ENCODE results near the gene COL6A1.

COL6A1 gene

DNA sequence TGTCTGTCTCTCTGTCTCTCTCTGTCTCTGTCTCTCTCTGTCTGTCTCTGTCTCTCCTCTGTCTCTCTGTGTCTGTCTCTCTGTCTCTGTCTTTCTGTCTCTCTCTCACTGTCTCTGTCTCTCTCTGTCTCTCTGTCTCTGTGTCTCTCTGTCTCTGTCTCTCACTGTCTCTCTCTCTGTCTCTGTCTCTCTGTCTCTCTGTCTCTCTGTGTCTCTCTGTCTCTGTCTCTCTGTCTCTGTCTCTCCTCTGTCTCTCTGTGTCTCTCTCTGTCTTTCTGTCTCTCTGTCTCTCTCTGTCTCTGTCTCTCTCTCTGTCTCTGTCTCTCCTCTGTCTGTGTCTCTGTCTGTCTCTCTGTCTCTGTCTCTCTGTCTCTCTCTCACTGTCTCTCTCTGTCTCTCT lies 873 bp upstream of the COL6A1 start:
- in situ Hi-C loops (cut with MboI; ENCODE audit: low sequenced_read_pairs), result no loop called here

DNA sequence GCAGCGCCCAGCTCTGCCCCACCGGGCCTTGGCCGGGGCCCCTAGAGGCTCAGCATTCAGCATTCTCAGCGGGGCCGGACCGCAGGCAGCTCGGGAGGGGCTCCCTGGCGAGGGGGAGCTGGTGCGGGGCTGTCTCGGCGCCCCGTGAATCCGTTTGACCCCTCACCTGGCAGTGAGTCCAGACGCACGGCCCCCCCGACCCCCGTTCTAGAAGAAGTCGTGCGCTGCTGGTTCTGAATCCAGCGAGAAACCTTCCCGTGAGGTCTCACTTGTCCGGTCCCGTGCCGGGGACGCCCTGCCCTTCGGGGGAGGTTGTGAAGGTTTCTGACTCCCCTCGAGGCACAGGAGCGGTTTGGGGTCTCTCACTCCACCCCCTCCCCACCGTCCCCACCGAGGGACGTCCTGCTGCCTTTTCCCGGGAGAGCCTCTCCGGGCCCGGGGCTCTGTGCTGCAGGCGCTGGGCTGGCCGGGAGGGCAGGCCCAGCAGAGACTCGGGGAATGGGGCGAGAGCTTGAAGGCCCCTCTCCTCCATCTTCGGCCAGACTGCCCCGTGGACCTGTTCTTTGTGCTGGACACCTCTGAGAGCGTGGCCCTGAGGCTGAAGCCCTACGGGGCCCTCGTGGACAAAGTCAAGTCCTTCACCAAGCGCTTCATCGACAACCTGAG lies 655 bp downstream of the COL6A1 start:
- in situ Hi-C loops (cut with MboI; ENCODE audit: low sequenced_read_pairs), result no loop called here

DNA sequence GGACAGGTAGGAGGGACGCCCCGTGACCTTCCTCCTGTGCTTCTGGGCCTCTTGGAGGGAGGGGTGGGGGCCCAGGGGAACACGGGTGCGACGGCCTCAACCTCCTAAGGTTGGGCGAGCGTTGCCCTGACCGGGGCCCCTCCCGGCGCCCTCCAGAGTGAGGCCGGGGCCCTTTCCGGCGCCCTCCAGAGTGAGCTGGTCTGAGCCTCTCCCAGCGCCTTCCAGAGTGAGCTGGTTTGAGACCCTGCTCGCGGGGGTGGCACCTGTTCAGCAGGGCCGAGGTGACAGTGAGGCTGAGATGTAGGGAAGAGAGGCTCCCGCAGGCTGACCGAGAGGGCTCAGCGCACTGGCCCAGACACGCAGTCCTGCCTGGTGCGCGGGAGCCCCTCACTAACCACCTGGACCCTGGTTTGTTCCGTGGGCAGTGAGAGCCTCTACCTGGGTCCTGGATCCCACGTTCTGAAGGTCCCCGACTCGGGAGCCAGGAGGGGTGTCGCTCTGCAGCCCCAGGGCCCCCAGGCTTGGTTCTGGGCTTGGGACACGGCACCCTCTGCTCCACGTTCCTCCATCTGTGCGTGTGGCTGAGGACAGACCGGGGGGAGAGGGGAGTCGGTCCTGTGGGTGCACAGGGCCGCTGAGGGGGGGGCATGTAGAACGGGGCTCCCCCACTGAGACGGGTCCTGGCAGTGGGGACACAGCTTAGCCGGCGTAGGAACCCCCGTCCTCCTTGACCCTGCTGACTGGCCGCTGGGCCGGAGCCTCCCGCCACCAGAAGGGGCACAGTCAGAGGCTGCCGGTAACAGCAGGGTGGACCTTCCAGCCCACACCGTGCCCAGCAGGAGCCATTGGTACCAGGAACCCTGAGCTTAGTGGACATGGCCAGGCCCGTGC lies 1.4 kb downstream of the COL6A1 start:
- in situ Hi-C loops (cut with MboI; ENCODE audit: low sequenced_read_pairs), result no loop called here

DNA sequence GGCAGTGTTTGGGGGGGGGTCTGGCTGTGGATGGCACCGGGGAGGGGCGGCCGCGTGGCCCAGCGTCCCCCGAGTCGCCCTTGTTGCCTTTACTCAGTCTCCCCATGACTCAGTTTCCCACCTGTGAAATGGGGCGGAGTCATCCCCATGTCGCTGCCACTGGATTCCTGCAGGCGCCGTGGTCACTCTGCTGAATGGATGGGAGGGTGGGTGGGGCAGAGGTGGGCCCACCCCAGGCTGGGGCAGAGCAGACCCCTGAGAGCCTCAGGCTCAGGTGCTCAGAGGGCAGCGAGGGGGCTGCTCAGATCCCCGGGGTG lies 2.0 kb downstream of the COL6A1 start:
- in situ Hi-C loops (cut with MboI; ENCODE audit: low sequenced_read_pairs), result no loop called here

DNA sequence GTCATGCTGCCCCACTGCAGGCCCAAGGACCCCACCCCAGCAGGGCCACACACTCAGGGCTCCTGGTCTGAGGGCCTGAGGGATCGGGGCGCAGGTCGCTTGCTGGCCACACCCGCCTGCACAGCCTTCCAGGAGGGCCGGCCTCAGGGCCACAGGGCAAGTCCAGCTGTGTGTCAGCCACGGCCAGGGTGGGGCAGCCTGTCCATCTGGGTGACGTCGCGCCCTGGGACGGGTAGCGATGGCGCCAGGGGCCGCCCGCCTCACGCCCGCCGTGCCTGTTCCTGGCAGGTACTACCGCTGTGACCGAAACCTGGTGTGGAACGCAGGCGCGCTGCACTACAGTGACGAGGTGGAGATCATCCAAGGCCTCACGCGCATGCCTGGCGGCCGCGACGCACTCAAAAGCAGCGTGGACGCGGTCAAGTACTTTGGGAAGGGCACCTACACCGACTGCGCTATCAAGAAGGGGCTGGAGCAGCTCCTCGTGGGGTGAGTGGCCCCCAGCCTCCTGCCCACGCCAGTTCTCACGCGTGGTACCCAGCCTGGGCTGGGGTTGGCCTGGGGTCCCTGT lies 2.5 kb downstream of the COL6A1 start:
- in situ Hi-C loops (cut with MboI; ENCODE audit: low sequenced_read_pairs), result no loop called here

DNA sequence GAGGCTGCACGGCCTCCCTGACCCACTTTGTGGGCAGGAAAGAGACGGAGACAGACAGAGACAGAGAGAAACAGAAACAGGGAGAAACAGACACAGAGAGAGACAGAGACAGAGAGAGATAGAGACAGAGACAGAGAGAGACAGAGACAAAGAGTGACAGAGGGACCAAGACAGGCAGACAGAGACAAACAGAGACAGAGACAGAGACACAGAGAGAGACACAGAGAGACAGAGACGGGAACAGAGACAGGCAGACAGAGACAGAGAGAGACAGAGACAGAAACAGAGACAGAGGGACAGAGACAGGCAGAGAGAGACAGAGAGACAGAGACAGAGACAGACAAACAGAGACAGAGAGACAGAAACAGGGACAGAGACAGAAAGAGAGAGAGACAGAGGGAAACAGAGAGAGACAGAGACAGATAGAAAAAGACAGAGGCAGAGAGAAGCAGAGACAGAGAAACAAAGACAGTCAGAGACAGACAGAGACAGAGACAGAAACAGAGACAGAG lies 3.1 kb downstream of the COL6A1 start:
- in situ Hi-C loops (cut with MboI; ENCODE audit: low sequenced_read_pairs), result no loop called here

DNA sequence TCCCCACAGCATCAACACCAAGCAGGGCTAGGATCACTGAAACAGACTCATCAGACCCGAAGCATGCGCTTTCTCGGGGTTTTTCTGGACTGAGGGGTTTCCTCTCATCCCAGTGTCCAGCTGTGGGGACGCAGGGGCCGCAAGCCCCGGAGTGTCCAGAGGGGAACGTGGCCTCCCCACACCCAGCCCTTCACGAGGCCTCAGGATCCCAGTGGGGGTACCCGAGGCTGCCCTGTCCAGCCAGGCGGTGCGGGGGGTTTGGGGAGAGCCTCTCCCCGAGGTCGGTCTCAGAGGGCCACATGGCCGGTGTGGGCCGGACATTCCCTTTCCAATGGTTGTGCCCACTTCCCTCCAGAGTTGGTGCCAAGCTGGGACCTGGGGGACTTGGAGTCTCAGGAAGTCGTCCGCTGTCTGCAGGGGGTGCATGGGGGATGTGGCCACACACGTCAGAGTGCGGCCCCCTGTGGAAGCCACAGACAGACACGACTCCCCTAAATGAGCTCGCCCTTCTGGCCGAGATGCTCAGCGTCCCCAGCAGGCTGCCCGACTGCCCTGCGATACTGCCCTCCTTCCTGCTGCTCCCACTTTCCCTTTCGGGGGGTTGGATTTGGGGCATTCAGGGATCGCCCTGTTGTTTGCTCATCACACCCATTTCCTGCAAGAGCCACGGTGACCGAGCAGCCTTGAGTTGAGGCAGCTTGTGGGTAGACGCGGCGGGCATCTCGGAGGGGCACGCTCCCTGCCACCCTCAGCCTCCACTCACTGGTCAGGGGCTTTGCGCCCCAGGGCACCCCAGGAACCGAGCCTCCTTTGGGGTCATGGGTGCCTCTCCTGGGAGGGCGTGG lies 4.1 kb downstream of the COL6A1 start:
- in situ Hi-C loops (cut with MboI; ENCODE audit: low sequenced_read_pairs), result no loop called here

DNA sequence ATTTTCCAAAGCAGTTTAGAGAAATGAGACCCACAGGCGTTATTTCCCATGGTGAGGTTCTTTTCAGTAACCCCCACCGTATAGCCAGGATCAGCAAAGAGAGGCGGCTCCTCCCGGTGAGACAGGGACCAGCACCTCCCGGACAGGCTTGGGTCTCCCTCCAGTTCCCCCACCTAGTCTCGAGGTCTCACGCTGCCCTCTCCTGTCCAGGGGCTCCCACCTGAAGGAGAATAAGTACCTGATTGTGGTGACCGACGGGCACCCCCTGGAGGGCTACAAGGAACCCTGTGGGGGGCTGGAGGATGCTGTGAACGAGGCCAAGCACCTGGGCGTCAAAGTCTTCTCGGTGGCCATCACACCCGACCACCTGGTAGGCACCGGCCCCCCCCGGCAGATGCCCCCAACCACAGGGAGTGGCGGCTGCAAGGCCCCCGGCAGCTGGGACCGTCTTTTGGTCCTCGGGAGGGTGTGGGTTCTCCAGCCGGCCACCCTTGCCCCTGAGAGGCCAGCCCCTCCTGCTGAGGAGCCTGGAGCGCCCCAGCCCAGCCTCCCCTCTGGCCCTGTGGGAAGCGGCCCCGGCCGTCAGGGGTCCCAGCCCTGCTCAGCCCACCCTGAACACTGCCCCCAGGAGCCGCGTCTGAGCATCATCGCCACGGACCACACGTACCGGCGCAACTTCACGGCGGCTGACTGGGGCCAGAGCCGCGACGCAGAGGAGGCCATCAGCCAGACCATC lies 4.9 kb downstream of the COL6A1 start:
- in situ Hi-C loops (cut with MboI; ENCODE audit: low sequenced_read_pairs), result no loop called here

DNA sequence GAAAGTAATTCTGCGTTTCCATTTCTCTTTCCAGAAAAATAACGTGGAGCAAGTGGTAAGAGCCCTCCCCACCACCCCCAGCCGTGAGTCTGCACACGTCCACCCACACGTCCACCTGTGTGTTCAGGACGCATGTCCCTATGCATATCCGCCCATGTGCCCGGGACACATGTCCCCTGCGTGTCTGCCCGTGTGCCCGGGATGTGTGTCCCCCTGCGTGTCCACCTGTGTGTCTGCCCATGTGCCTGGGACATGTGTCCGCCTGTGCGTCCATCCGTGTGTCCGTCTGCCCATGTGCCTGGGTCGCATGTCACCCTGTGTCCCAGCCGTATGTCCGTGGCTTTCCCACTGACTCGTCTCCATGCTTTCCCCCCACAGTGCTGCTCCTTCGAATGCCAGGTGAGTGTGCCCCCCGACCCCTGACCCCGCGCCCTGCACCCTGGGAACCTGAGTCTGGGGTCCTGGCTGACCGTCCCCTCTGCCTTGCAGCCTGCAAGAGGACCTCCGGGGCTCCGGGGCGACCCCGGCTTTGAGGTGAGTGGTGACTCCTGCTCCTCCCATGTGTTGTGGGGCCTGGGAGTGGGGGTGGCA lies 5.6 kb downstream of the COL6A1 start:
- in situ Hi-C loops (cut with MboI; ENCODE audit: low sequenced_read_pairs), result no loop called here

DNA sequence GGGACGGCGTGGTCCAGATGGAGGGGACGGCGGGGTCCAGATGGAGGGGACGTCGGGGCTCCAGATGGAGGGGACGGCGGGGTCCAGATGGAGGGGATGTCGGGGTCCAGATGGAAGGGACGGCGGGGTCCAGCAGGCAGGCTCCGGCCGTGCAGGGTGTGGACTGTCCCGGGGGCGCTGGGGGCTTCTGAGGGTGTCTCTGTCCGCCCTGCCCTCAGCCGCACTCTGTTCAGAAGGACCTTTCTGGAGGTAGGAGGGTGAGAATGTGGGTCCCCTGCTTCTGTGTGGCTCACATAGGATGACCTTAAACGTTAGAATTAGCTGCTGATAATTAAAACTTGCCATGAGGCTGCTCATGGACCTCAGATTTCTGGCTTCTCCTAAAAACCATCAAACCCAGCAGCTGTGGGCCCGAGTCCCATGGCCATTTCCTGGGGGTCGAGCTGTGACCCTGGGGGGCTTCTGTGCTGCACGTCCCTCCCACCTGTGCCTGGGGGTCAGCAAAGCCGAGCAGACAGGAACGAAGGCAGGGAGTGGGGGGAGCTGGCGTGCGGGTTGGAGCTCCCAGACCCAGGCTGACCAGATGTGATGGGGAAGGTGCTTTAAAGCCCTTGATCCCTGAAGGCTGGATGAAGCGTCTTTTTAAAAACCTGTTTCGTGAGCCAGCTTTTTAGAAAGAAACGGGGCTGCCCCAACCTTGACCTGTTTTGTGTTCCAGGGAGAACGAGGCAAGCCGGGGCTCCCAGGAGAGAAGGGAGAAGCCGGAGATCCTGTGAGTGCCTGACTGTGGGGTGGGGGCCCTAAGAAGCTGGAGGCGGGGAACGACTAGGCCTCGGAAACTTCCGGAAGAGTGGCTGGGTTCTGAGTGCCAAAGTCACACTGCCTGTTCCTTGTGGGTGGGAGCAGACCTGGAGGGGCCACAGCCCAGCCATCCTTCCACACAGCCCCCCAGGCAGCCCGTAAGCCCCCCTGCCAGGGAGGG lies 7.1 kb downstream of the COL6A1 start:
- in situ Hi-C loops (cut with MboI; ENCODE audit: low sequenced_read_pairs), result no loop called here

DNA sequence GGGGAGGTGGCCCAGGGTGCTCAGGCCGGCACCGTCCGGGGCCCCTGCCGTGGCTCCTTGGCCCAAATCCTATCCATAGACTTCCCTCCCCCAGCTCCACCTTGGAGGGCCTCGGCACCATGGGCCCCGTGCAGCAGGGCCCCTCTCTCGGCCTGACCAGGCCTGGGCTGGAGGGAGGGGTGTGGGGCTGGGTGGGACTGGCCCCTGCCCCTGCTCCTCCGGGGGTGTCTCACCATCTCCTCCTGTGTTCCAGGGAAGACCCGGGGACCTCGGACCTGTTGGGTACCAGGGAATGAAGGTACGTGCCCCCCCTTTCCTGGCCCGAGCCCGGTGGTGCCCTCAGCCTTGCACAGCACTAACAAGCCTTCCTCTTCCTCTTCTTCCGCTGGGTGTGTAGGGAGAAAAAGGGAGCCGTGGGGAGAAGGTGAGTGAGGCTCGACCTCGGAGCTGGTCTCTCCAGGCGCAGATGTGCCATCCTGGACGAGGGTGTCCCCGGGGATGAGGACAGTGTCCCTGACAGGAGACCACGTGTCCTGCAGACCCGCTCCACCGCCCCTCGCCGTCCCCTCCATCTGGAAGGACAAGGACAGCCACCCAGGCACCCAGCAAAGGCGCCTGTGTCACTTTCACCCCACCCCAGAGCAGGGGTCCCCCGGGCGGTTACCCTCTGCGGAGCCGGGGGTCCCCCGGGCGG lies 7.9 kb downstream of the COL6A1 start:
- in situ Hi-C loops (cut with MboI; ENCODE audit: low sequenced_read_pairs), result no loop called here

DNA sequence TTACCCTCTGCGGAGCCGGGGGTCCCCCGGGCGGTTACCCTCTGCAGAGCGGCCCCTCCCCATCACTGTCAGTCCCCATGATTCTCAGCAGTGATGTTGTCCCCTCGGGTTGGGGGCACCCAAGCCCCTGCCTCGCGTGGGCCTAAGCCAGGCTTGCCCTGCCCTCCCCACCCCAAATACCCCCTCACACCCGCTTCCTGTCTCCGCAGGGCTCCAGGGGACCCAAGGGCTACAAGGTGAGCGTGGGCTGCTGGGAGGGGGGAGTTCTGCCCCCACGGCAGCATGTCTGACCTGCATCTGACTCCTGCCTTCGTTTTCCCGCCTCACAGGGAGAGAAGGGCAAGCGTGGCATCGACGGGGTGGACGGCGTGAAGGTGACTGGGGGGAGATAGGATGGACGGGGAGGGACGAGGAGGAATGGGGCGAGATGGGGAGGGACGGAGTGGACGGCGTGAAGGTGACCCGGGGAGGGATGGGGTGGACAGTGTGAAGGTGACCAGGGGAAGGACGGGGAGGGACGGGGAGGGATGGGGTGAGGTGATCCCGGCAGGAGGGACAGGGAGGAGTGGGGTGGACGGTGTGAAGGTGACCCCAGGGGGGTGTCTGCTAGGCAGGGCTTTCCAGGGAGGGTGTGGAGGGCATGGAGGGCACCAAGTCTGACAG lies 8.6 kb downstream of the COL6A1 start:
- in situ Hi-C loops (cut with MboI; ENCODE audit: low sequenced_read_pairs), result no loop called here

DNA sequence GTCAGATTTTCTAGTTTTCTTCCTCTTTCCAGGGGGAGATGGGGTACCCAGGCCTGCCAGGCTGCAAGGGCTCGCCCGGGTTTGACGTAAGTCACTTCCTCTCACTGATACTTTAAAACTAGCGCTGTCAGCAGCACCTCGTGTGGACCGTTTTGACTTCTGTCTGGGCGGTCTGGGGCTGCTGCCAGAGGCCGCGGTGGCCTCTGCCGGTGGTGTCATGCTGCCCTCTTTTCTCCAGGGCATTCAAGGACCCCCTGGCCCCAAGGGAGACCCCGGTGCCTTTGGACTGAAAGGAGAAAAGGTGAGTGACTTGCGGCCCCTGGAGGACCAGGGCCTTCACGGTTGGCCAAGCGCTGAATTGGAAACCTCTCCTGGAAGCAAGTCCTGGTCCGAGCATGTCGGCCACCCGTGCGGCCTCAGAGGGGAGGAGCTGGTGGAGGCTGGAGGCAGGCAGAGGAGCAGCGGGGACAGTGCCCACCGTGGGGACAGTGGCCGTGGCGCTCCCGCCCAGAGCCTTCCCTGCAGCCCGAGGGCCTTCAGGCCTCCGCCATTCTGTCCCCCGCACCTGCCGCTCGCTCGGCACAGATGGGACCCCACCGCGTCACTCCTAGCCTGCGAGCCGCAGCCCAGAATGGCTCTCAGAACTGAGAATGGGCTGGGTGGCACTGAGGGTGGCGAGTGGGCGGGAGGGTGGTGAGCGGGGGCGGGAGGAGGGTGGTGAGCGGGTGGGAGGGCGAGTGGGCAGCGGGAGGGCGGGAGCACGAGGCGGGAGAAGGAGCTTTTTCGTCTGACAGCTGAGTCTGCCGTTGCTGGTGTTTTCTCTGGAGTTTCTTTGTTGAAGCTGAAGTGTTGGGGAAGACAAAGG lies 9.4 kb downstream of the COL6A1 start:
- in situ Hi-C loops (cut with MboI; ENCODE audit: low sequenced_read_pairs), result no loop called here

DNA sequence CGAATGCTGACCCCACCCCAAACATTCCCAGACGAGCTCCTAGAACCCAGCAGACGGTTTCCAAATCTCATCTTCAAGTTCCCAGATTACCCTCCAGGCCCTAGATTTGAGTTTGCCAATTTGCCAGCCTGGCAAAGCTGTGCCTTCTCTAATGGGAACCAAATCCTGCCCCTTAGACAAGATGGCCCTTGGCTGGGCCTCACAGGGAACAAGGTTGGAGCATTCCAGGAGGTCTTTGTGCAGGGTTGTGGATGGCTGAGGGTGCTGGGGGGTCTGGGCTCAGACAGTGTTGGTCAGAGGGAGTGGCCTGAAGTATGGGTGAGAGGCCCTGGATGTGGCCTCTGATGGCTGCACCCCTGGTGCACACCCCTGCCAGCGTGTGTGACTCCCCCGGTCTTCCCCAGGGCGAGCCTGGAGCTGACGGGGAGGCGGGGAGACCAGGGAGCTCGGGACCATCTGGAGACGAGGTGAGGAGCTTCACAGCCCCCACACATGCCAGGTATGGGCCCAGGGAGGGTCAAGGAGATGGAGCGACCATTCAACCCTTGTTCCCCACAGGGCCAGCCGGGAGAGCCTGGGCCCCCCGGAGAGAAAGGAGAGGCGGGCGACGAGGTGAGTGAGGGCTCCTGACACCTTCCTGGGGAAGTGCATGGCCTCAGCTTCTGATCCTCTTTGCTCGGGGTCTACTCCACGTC lies 10.2 kb downstream of the COL6A1 start:
- in situ Hi-C loops (cut with MboI; ENCODE audit: low sequenced_read_pairs), result no loop called here

DNA sequence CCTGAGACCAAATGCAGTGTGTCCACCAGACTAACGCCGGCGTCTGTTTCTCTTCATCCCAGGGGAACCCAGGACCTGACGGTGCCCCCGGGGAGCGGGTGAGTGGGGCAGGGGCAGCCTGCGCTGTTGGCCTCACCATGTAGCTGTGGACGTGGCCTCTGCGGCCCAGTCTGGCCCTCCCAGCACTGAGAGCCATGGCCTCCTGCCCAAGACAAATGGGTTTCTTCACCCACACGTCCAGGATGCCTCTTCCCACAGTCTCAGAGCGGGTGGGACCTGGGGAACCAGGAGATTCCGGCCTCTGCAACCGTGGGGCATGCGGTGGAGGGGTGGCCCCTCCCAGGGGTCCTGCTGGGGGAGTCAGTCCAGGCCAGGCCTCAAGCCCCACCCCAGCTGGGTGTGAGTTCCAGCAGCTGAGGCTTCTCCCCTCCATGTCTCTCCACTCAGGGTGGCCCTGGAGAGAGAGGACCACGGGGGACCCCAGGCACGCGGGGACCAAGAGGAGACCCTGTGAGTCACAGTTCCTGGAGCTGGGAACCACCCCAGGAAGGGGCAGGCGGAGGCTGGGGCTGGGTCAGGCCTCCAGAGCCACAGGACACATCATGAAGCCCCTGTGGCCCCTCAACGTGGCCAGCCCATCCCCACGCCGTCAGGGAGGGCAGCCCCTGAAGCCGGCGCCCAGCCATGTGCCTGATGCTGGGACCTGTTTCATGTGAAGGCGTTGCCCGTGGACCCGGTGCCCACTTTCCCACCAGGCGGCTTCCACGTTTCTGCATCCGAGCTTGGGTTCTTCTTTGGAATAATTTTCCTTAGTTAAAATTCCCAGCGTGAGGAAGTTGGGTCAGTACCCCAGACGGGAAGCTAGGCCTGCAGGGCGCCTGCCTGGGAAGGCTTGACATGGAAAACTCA lies 11.0 kb downstream of the COL6A1 start:
- in situ Hi-C loops (cut with MboI; ENCODE audit: low sequenced_read_pairs), result no loop called here
